IPS-20b (cell line): ENCODE data around the gene MPIG6B.
A peak's percentile ranks its signal among the peaks of the same experiment; 100 is the strongest.
"Not testable (repeated sequence)": the region's sequence is repeated elsewhere in the genome, so short reads cannot be mapped to it uniquely, and the experiment has no call there.

ENCODE experiments used
- H3K27ac ChIP-seq: one replicate; pipeline ENCODE4 v1.5.1; 2013; ENCODE audit warnings: low read length
- H3K27me3 ChIP-seq: 2 replicates; pipeline ENCODE4 v1.6.1; 2013; ENCODE audit warnings: mild to moderate bottlenecking, low read length, inconsistent platforms; ENCODE audit not compliant: insufficient read depth
- H3K36me3 ChIP-seq: 2 replicates; pipeline ENCODE4 v1.6.1; 2013; ENCODE audit warnings: low read depth, mild to moderate bottlenecking, inconsistent platforms, low read length, moderate library complexity; ENCODE audit not compliant: insufficient read depth
- H3K4me1 ChIP-seq: 2 replicates; pipeline ENCODE4 v1.6.1; 2013; ENCODE audit warnings: mild to moderate bottlenecking, control low read depth, inconsistent platforms, low read length, moderate library complexity; ENCODE audit not compliant: insufficient read depth
- H3K4me3 ChIP-seq: 2 replicates; pipeline ENCODE4 v1.5.1; 2013; ENCODE audit warnings: mild to moderate bottlenecking, low read length, inconsistent platforms
- H3K9ac ChIP-seq: 2 replicates; pipeline ENCODE4 v1.6.1; 2013; ENCODE audit warnings: low read depth, mild to moderate bottlenecking, inconsistent platforms, low read length, moderate library complexity
- H3K9me3 ChIP-seq: 2 replicates; pipeline ENCODE4 v1.6.1; 2013; ENCODE audit warnings: mild to moderate bottlenecking, low read depth, low read length, inconsistent platforms; ENCODE audit not compliant: insufficient read depth

MPIG6B gene

DNA sequence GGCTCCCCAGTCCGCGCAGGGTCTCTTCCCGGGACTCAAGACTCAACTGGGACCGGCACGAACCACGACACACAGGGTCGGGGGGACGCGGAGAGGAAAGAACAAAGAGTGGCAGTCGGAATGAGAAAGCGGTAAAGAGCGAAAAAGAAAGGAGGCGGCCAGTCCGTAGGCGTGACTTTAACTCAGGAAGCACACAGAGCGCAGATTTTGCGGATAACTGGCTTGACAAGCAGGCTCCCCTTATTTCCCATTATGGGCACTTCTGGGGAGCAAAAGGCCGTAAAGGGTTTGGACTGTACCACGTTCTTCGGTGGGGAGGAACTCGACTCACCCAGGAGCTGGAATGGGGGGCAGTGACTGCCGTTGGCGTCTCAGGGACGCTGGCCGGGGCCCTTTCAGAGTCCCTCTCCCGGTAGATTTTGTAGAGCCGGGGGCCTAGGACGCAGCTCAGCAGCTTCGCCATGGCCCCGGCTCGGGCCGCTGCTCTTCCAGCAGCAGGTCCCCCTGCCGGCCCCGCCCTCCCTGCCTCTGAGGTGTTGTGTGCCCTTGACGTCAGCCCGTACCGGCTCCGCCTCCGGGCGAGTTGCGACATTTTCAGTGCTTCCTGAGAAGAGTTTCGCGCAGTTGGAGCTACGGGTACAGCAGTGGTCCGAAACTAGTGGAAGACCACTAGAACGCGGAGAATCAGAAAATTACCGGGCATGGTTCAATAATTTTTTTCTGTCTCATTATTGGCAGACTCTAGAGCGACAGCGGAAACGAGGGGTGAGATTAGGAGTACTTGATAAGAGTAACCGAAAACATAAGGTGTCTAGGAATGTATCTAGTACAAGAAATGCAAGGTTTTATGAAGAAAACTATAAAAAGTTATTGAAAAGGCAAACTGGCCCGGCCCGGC, 20.1 kb upstream of the MPIG6B start, which contains the start of gene ABHD16A:
ABHD16A (minus strand) TSS at position 506 of the 898 bp plus-strand sequence; CDS start at position 463, 43 bp downstream.
- Histone ChIP-seq H3K27ac (no peak within 1 kb of the TSS), H3K9ac (peak within 1 kb of the TSS; percentile 91), H3K36me3 (peaks cover 13% of the 10 kb centered on the region; the same call in 1 of the 2 replicates), H3K9me3 (no peaks in the 10 kb centered on the region), H3K27me3 (no peaks in the 10 kb centered on the region), H3K4me1 (peaks cover 5% of the 10 kb centered on the region; the same call in 1 of the 2 replicates), H3K4me3 (peak within 1 kb of the TSS; percentile 91)

DNA sequence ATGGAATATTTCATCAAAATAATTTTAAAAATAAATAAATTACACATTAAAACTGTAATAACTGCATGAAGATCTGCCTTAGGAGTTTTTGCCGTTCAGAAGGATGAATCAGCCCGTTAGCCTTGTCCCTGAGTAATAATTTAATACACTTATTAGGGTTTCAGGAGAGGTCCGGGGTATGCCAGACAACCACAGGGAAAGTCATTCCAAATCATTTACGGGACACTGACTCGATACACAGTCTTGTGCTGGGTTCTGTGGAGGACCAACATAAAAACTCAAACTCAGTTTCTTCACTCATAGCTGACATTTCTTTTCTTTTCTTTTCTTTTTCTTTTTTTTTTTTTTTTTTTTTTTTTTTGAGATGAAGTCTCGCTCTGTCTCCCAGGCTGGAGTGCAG, 17.2 kb upstream of the MPIG6B start:
- Histone ChIP-seq H3K9me3 (no peaks in the 10 kb centered on the region), H3K9ac (no peak overlapping the region), H3K4me1 (peaks cover 5% of the 10 kb centered on the region; the same call in 1 of the 2 replicates), H3K36me3 (no peaks in the 10 kb centered on the region), H3K27me3 (no peaks in the 10 kb centered on the region), H3K27ac (no peak overlapping the region), H3K4me3 (no peak overlapping the region)

DNA sequence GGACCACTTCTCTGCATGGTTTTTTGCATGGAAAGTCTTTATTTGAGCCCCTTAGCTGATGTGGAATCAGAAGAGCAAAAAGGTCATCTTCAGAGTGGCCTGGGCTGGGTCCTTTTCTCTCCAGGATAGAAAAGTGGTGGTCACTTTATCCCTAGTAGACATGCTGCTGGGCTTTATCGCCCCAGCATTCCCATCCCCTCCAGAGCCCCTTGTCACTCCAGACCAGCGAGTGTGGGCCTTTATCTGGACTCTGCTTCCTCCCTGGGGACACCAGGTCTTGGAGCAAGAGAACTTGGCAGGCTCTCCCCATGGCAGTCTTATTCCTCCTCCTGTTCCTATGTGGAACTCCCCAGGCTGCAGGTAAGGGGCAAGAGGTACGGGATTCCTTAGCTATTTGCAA, 16.6 kb upstream of the MPIG6B start, which contains the start of gene LY6G6F:
LY6G6F (plus strand) TSS at position 268 of the 400 bp plus-strand sequence; CDS start at position 309, 41 bp downstream.
- H3K4me1 ChIP-seq, result peaks cover 5% of the 10 kb centered on the region; the same call in 1 of the 2 replicates
- no peaks in the 10 kb centered on the region for H3K27me3 ChIP-seq
- no peak within 1 kb of the TSS for H3K9ac ChIP-seq
- H3K4me3 ChIP-seq, result no peak within 1 kb of the TSS
- no peaks in the 10 kb centered on the region for H3K36me3 ChIP-seq
- no peaks in the 10 kb centered on the region for H3K9me3 ChIP-seq
- no peak within 1 kb of the TSS for H3K27ac ChIP-seq

DNA sequence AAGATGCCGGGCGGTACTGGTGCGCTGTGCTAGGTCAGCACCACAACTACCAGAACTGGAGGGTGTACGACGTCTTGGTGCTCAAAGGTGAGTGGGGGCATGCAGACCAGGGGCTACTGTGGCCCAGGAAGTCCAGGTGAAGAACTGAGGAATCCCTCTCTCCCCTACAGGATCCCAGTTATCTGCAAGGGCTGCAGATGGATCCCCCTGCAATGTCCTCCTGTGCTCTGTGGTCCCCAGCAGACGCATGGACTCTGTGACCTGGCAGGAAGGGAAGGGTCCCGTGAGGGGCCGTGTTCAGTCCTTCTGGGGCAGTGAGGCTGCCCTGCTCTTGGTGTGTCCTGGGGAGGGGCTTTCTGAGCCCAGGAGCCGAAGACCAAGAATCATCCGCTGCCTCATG, 15.5 kb upstream of the MPIG6B start:
- H3K36me3 ChIP-seq, result no peaks in the 10 kb centered on the region
- no peak overlapping the region for H3K9ac ChIP-seq
- H3K4me1 ChIP-seq, result no peaks in the 10 kb centered on the region
- no peak overlapping the region for H3K4me3 ChIP-seq
- no peaks in the 10 kb centered on the region for H3K27me3 ChIP-seq
- H3K9me3 ChIP-seq, result no peaks in the 10 kb centered on the region
- H3K27ac ChIP-seq, result no peak overlapping the region

DNA sequence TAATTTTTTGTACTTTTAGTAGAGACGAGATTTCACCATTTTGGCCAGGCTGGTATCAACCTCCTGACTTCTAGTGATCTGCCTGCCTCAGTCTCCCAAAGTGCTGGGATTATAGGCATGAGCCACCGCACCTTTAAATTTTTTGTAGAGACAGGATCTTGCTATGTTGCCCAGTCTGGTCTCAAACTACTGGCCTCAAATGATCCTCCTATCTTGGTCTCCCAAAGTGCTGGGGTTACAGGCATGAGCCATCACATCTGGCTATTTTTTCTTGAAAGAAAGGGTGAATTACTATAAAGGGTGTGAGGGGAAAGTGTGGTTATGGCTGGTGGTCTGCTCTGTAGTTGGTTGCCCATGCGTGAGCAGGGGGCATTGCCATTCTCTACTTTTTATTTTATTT, 14.9 kb upstream of the MPIG6B start:
- Histone ChIP-seq H3K4me1 (peaks cover 1% of the 10 kb centered on the region; the same call in 1 of the 2 replicates), H3K9me3 (no peaks in the 10 kb centered on the region)

DNA sequence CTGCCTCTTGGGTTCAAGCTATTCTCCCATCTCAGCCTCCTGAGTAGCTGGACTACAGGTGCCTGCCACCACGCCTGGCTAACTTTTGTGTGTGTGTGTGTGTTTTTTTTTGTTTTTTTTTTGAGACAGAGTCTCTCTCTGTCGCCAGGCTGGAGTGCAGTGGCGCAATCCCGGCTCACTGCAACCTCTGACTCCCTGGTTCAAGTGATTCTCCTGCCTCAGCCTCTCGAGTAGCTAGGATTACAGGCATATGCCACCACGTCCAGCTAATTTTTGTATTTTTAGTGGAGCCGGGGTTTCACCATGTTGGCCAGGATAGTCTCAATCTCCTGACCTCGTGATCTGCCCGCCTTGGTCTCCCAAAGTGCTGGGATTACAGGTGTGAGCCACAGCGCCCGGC, 14.0 kb upstream of the MPIG6B start:
- not testable (repeated sequence) for H3K27me3 ChIP-seq, H3K36me3 ChIP-seq, H3K27ac ChIP-seq, H3K9ac ChIP-seq, H3K9me3 ChIP-seq, H3K4me3 ChIP-seq
- H3K4me1 ChIP-seq, result peaks cover 11% of the 10 kb centered on the region; the same call in 1 of the 2 replicates

More for the DNA sequence above, 14.9 kb upstream of the MPIG6B start:
- Histone ChIP-seq H3K27ac (no peak overlapping the region), H3K4me3 (no peak overlapping the region), H3K9ac (no peak overlapping the region), H3K36me3 (no peaks in the 10 kb centered on the region), H3K27me3 (no peaks in the 10 kb centered on the region)

DNA sequence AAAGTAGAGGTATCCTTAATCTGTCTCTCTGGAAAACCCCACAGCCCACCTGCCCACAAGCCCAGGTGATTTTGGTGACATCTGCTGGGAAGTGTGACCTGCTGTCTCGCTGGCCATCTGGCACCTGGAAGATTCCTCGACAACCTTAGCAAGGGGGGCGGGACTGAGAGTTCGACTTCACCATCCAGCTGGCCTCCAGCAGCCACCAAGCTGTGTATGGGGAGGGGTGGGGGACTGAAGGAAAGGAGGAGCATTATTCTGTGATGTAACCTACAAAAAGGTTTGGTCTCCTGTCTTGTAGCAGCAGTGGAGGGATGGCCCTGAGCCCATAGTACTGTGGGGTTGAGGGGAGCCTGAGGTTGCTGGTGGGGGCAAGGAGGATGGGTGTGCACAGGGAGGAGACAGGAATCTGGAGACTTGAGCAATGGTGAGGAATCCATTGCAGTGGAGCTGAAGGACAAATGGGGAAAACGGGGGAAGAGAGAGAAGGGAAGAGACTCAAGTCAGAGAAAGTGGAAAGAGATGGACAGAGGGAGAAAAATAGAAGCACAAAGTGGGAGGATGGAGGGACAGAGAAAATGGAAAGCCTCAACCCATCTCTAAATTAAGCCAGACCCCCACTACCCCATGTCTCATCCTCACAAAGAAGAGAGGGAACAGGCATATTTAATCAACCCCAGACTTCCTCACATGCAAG, 12.5 kb upstream of the MPIG6B start:
- Histone ChIP-seq H3K36me3 (no peaks in the 10 kb centered on the region), H3K4me1 (peaks cover 20% of the 10 kb centered on the region; the same call in 1 of the 2 replicates), H3K9me3 (no peaks in the 10 kb centered on the region), H3K27me3 (no peaks in the 10 kb centered on the region), H3K27ac (no peak overlapping the region), H3K4me3 (no peak overlapping the region), H3K9ac (no peak overlapping the region)

DNA sequence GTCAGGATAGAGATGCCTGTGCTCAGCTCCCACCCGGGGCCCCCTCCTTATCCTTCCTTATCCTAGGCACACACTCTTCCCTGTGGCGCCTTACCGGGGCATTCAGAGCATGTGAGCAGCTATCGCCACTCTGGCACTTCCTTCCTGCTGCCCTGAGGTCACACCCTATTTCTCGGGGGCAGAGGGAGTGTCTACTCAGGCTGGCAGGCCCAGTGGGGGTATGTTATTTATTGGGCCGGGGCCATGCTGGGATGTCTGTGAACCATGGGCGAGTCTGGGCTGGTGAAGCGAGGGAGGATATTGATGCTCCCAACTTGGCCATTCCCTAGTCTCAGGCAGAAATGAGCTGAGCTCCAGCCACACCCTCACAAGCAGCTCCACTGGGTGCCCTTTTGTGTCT, 11.9 kb upstream of the MPIG6B start:
- Histone ChIP-seq H3K4me1 (peaks cover 20% of the 10 kb centered on the region; the same call in 1 of the 2 replicates), H3K27ac (no peak overlapping the region), H3K4me3 (no peak overlapping the region), H3K9me3 (no peaks in the 10 kb centered on the region), H3K36me3 (no peaks in the 10 kb centered on the region), H3K27me3 (no peaks in the 10 kb centered on the region), H3K9ac (no peak overlapping the region)

DNA sequence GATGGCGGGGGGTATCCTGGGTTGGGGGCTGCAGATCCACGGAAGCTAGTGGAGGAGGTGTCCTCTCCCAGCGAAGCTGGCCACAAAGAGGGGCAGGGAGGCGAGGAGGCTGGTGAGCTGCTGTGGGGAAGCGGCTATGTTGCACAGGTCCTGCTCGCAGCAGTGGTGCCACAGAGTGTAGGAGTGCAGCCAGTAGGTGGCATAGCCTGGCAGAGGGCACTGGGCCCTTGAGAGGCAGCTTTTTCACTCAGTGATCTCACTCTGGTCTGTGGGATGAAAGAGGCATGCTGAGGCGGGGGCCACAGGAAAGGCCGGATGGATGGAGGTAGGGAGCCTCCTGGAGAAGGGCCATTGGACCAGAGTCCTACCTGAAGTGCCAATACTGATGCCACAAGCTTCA, 10.9 kb upstream of the MPIG6B start:
- H3K9me3 ChIP-seq, result no peaks in the 10 kb centered on the region
- H3K4me1 ChIP-seq, result peaks cover 20% of the 10 kb centered on the region; the same call in 1 of the 2 replicates
- no peak overlapping the region for H3K4me3 ChIP-seq
- no peak overlapping the region for H3K27ac ChIP-seq
- H3K36me3 ChIP-seq, result no peaks in the 10 kb centered on the region
- no peaks in the 10 kb centered on the region for H3K27me3 ChIP-seq
- no peak overlapping the region for H3K9ac ChIP-seq

DNA sequence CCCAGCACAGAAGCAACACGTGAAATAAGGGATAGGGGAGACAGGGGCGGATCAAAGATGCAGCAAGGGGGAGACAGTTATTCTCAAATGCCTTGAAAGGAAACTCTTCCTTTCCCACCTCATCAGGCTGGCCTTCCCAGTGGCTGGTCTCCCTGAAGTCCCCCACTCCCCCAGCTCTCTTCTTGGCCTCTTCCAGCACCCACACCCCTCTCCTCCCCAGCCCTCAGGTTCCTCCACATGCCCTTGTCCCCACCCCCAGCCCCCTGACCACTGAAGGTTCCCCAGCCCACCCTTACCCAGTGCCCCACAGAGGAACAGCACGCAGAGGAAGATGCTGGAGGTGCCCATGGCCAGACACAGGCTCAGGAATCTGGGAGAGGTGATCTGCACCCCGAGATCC, 9.7 kb upstream of the MPIG6B start:
- Histone ChIP-seq H3K9ac (peak overlapping the region; percentile 66; the same call in 1 of the 2 replicates), H3K4me1 (peaks cover 27% of the 10 kb centered on the region; the same call in 1 of the 2 replicates)

DNA sequence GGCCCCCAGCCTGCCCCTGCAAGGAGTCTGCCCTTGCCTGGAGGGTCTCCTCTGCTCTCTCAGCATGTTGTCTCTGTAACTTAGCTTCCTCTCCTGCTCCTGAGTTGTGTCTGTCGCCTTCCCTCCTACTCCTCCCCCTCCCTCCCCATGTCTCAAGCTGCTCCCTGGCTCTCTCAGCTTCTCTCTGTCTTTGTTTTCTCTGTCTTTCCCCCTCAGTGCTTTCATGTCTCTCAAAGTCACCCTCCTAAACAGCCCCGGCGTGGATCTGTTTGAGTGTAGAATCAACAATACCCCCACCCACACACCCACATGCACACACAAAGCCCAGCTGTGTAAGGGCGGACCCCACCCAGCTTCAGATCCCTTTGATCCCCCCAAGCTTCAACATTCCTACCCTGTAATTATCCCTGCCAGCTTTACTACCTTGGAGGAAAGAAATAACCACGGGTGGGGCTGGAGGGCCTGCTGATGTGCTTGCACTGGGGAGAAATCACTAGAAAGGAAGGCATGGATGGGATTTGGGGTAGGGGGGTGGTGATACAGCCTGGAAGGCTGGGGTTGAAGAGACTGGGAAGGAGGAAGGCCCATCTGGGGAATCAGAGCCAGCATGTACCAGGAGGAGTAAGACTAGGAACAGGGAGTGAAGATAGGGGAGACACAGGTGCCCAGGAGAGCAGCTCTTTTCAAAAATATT, 9.0 kb upstream of the MPIG6B start:
- peak overlapping the region; percentile 33; the same call in 1 of the 2 replicates for H3K4me3 ChIP-seq
- no peaks in the 10 kb centered on the region for H3K27me3 ChIP-seq
- peak overlapping the region; percentile 66; the same call in 1 of the 2 replicates for H3K9ac ChIP-seq
- no peaks in the 10 kb centered on the region for H3K9me3 ChIP-seq
- H3K27ac ChIP-seq, result no peak overlapping the region
- no peaks in the 10 kb centered on the region for H3K36me3 ChIP-seq
- H3K4me1 ChIP-seq, result peaks cover 30% of the 10 kb centered on the region; the same call in 1 of the 2 replicates

More for the DNA sequence above, 9.7 kb upstream of the MPIG6B start:
- no peaks in the 10 kb centered on the region for H3K36me3 ChIP-seq
- H3K9me3 ChIP-seq, result no peaks in the 10 kb centered on the region
- no peaks in the 10 kb centered on the region for H3K27me3 ChIP-seq
- H3K4me3 ChIP-seq, result 0 out of 2 replicates have a peak overlapping the region, but pooled peaks have one; percentile 33
- H3K27ac ChIP-seq, result no peak overlapping the region
